Measurements from ENCODE around the gene GABBR2. TPM values are rescaled to one million over a fixed set of nuclear protein-coding genes. Genes with fewer than 3 reads are reported as not detected.

The GABBR2 gene
- polyA plus RNA-seq, 1 of the 3 experiments (the other 2 are of a cell fraction) = not detected

- H3K36me3 ChIP-seq (replicated peaks in 1 of 2; ENCODE audit: control insufficient read depth in 1 of 2, insufficient read depth in 2 of 2, low read length in 1 of 2) = no peaks in the 10 kb centered on the region
- TF ChIP-seq TAF1 (IDR thresholded peaks at IDR 0.05; ENCODE audit: borderline replicate concordance, low read depth, low read length) (no peak), CTCF (IDR thresholded peaks at IDR 0.05) (no peak), PBX3 (IDR thresholded peaks at IDR 0.05) (no peak), SMC3 (IDR thresholded peaks at IDR 0.05; ENCODE audit: low read depth, low read length) (no peak), RFX5 (IDR thresholded peaks at IDR 0.05; ENCODE audit: low read length) (no peak), RAD21 (IDR thresholded peaks at IDR 0.05; ENCODE audit: low read length) (no peak), TCF12 (IDR thresholded peaks at IDR 0.05) (no peak), NFIC (IDR thresholded peaks at IDR 0.05; ENCODE audit: borderline replicate concordance) (no peak), ELF1 (IDR thresholded peaks at IDR 0.05) (no peak), TEAD4 (IDR thresholded peaks at IDR 0.05; ENCODE audit: borderline replicate concordance, insufficient read depth) (no peak), EZH2phosphoT487 (IDR thresholded peaks at IDR 0.05; ENCODE audit: borderline replicate concordance, low read depth) (no peak), MXI1 (IDR thresholded peaks at IDR 0.05; ENCODE audit: low read depth, low read length) (no peak), GABPA (IDR thresholded peaks at IDR 0.05; ENCODE audit: low read depth) (no peak), FOXJ3 (CRISPR knock-in tag; IDR thresholded peaks at IDR 0.05) (no peak), GATA2 (CRISPR knock-in tag; IDR thresholded peaks at IDR 0.05) (no peak), RXRA (IDR thresholded peaks at IDR 0.05; ENCODE audit: borderline replicate concordance, low read depth) (no peak), RCOR1 (IDR thresholded peaks at IDR 0.05; ENCODE audit: low read length) (no peak), YY1 (IDR thresholded peaks at IDR 0.05; ENCODE audit: low read depth) (no peak)
- TF ChIP-seq, protein P1, sequence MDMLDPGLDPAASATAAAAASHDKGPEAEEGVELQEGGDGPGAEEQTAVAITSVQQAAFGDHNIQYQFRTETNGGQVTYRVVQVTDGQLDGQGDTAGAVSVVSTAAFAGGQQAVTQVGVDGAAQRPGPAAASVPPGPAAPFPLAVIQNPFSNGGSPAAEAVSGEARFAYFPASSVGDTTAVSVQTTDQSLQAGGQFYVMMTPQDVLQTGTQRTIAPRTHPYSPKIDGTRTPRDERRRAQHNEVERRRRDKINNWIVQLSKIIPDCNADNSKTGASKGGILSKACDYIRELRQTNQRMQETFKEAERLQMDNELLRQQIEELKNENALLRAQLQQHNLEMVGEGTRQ (IDR thresholded peaks at IDR 0.05; ENCODE audit: borderline replicate concordance, low read depth, low read length) = no peak
- no peaks in the 10 kb centered on the region; the same call in 1 of the 2 replicates for H3K27me3 ChIP-seq (ENCODE audit: insufficient read depth)
- peak overlapping the region; percentile 66; the same call in 1 of the 2 replicates for H2AFZ ChIP-seq (ENCODE audit: low read depth)
- no peaks in the 10 kb centered on the region; a peak in 1 of 4 replicates for H3K4me1 ChIP-seq (ENCODE audit: control insufficient read depth in 1 of 2, insufficient read depth in 2 of 2, low read depth in 1 of 2, low read length in 1 of 2)
- no peak overlapping the region for H3K4me3 ChIP-seq (ENCODE audit: low read depth in 2 of 2, low read length in 1 of 2)
- H4K20me1 ChIP-seq (ENCODE audit: insufficient read depth) = no peaks in the 10 kb centered on the region
- no peak for DNase-seq
- H3K79me2 ChIP-seq (ENCODE audit: insufficient read depth) = no peaks in the 10 kb centered on the region
- no peak overlapping the region for H3K27ac ChIP-seq (ENCODE audit: low read depth in 2 of 2, low read length in 1 of 2)
- WGBS (ENCODE audit: low lambda C conversion rate) = 41% methylated on average over 6 of the region's 6 CpGs
- no peak overlapping the region for H3K9ac ChIP-seq
- ChIA-PET POLR2A (interaction anchor here (0.5 kb wide), 1 partner anchor 418 kb away, joined by 5 read pairs; no protein-coding TSS in a partner anchor), CTCF (interaction anchor here (0.6 to 1.0 kb wide), 2 partner anchors 10 to 242 kb away, joined by 3 read pairs; no protein-coding TSS in a partner anchor)
- H3K9me2 ChIP-seq = no peaks in the 10 kb centered on the region
- H3F3A ChIP-seq (replicated peaks; ENCODE audit: insufficient read depth) = no peaks in the 10 kb centered on the region
- no peaks in the 10 kb centered on the region for H3K9me3 ChIP-seq
- H3K4me2 ChIP-seq = no peak overlapping the region
Measured at GRCh38 chr9:98502311-98502975, 206.3 kb downstream of the GABBR2 start.
